ENCODE data around the gene PPP1R18.

DNA sequence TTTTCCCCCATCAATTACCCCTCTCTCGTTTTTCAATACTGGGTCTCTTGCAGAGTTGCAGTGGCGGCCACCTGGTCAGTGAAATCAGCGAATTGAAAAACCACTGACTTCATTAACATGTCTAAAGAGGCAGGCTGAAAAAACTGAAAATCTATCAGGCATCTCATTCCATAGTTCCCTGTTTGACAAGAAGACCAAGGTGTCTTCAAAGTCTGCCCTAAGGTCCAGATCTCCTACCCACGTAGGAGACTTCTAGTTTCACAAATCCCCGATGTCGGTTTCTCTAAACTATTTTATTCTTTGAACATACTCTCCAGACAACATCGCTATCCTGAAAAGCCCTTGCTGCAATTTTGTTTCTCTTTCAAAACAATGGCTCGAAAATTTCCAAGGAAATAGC lies 32.9 kb upstream of the PPP1R18 start:
- TF ChIP-seq, protein P1, sequence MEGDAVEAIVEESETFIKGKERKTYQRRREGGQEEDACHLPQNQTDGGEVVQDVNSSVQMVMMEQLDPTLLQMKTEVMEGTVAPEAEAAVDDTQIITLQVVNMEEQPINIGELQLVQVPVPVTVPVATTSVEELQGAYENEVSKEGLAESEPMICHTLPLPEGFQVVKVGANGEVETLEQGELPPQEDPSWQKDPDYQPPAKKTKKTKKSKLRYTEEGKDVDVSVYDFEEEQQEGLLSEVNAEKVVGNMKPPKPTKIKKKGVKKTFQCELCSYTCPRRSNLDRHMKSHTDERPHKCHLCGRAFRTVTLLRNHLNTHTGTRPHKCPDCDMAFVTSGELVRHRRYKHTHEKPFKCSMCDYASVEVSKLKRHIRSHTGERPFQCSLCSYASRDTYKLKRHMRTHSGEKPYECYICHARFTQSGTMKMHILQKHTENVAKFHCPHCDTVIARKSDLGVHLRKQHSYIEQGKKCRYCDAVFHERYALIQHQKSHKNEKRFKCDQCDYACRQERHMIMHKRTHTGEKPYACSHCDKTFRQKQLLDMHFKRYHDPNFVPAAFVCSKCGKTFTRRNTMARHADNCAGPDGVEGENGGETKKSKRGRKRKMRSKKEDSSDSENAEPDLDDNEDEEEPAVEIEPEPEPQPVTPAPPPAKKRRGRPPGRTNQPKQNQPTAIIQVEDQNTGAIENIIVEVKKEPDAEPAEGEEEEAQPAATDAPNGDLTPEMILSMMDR (IDR thresholded peaks at IDR 0.05), result no peak
- TF ChIP-seq POLR2AphosphoS5 (IDR thresholded peaks at IDR 0.05) (no peak), POLR2A (IDR thresholded peaks at IDR 0.05) (no peak)
